H1 (cell line): Measurements from ENCODE around the gene ESYT2. TPM values are rescaled to one million over a fixed set of nuclear protein-coding genes. Genes with fewer than 3 reads are reported as not detected.

Experiments used
- CTCF ChIA-PET: fragments of 300-600 bp; sonication (Branson Sonifier 250); formaldehyde crosslinking; loops from one replicate; lab custom pipeline; 2021; ENCODE audit not compliant: partially characterized antibody; lab: Charles Lee
- POLR2A ChIA-PET: fragments of 300-600 bp; sonication (Branson Sonifier 250); formaldehyde crosslinking; loops from one replicate; lab custom pipeline; 2021; ENCODE audit warnings: inconsistent platforms; ENCODE audit not compliant: partially characterized antibody; lab: Charles Lee
- DNase-seq, 2 experiments: peaks; one replicate each; pipeline versions ENCODE4 v3.0.0 to v3.0.0-alpha.2; 2010 to 2022; ENCODE audit warnings: low spot score in 2 of 2, low read depth in 1 of 2, mixed read lengths in 1 of 2
- FAIRE-seq: peaks from 2 replicates; lab custom pipeline; 2011; peaks lifted over from hg19 to GRCh38; lab: Jason Lieb, UNC
- H2AFZ ChIP-seq: 2 replicates; pipeline ENCODE4 v1.8.1; 2012; ENCODE audit warnings: low read length, inconsistent platforms
- H2AK5ac ChIP-seq: 2 replicates; pipeline ENCODE4 v1.6.1; 2013; ENCODE audit warnings: low read depth, low read length
- H2BK120ac ChIP-seq: replicated peaks from 2 replicates; pipeline ENCODE3; 2013; ENCODE audit warnings: low read depth, low read length, inconsistent platforms
- H2BK12ac ChIP-seq: 2 replicates; pipeline ENCODE4 v1.6.1; 2013; ENCODE audit warnings: low read depth, low read length
- H2BK15ac ChIP-seq: 2 replicates; pipeline ENCODE4 v1.6.1; 2013; ENCODE audit warnings: low read length
- H2BK20ac ChIP-seq: 2 replicates; pipeline ENCODE4 v1.6.1; 2013; ENCODE audit warnings: low read length
- H2BK5ac ChIP-seq: 2 replicates; pipeline ENCODE4 v1.6.1; 2013; ENCODE audit warnings: low read depth, low read length
- H3K14ac ChIP-seq: 2 replicates; pipeline ENCODE4 v1.6.1; 2013; ENCODE audit warnings: inconsistent platforms; ENCODE audit not compliant: insufficient read length
- H3K18ac ChIP-seq: 2 replicates; pipeline ENCODE4 v1.6.1; 2013; ENCODE audit warnings: low read length; ENCODE audit errors: extremely low read depth
- H3K23ac ChIP-seq: 2 replicates; pipeline ENCODE4 v1.6.1; 2013; ENCODE audit warnings: inconsistent platforms; ENCODE audit not compliant: insufficient read length
- H3K23me2 ChIP-seq: 2 replicates; pipeline ENCODE4 v1.6.1; 2013; ENCODE audit warnings: low read depth, low read length
- H3K27ac ChIP-seq: 2 replicates; pipeline ENCODE4 v1.6.1; 2011; ENCODE audit warnings: low read depth, low read length, inconsistent platforms
- H3K27me3 ChIP-seq, 4 experiments: replicated peaks in 1 of 4; 1 replicate in 1 of 4; 2 replicates in 3 of 4; pipeline versions ENCODE4 v1.6.1 to v1.8.1; 2011 to 2013; ENCODE audit warnings: low read length in 3 of 4, mild to moderate bottlenecking in 3 of 4, inconsistent platforms in 2 of 4, mixed read lengths in 2 of 4, moderate library complexity in 1 of 4; ENCODE audit not compliant: control insufficient read depth in 3 of 4, insufficient read depth in 3 of 4; ENCODE audit errors: extremely low read depth in 1 of 4
- H3K36me3 ChIP-seq, 4 experiments: 2 replicates each; pipeline versions ENCODE4 v1.6.1 to v1.8.1; 2011 to 2013; ENCODE audit warnings: mild to moderate bottlenecking in 4 of 4, low read length in 3 of 4, moderate library complexity in 2 of 4, control low read depth in 1 of 4, inconsistent platforms in 1 of 4; ENCODE audit not compliant: insufficient read depth in 4 of 4, control insufficient read depth in 2 of 4
- H3K4ac ChIP-seq: replicated peaks from 2 replicates; pipeline ENCODE3; 2013; ENCODE audit warnings: low read length, low read depth, mixed read lengths, inconsistent platforms; ENCODE audit not compliant: insufficient read length
- H3K4me1 ChIP-seq, 4 experiments: replicated peaks in 1 of 4; 1 replicate in 1 of 4; 2 replicates in 3 of 4; pipeline versions ENCODE4 v1.6.1 to v1.8.1; 2011 to 2013; ENCODE audit warnings: low read length in 3 of 4, inconsistent platforms in 2 of 4, mixed read lengths in 1 of 4; ENCODE audit not compliant: insufficient read depth in 4 of 4, control insufficient read depth in 3 of 4
- H3K4me2 ChIP-seq, 2 experiments: 2 replicates each; pipeline versions ENCODE4 v1.6.1 to v1.8.1; 2011 to 2013; ENCODE audit warnings: low read depth in 2 of 2, low read length in 2 of 2, control low read depth in 1 of 2, inconsistent platforms in 1 of 2, mild to moderate bottlenecking in 1 of 2; ENCODE audit not compliant: insufficient read depth in 1 of 2
- H3K4me3 ChIP-seq, 4 experiments: fragments of 200-600, 300-600 bp in 1 of 4; sonication (generic), shearing (Covaris generic), sonication (Bioruptor Twin) in 1 of 4; 2 replicates each; pipeline versions ENCODE4 v1.5.1 to v1.8.1; 2011 to 2016; ENCODE audit warnings: low read length in 4 of 4, low read depth in 3 of 4, control low read depth in 2 of 4, inconsistent platforms in 2 of 4, mild to moderate bottlenecking in 2 of 4, mixed read lengths in 1 of 4, moderate library complexity in 1 of 4; ENCODE audit not compliant: insufficient read depth in 2 of 4; ENCODE audit errors: extremely low read depth in 1 of 4
- H3K56ac ChIP-seq: replicated peaks from 2 replicates; pipeline ENCODE3; 2013; ENCODE audit warnings: low read depth, mild to moderate bottlenecking, mixed read lengths, low read length, inconsistent platforms; ENCODE audit not compliant: insufficient read length
- H3K79me1 ChIP-seq: 2 replicates; pipeline ENCODE4 v1.6.1; 2013; ENCODE audit warnings: low read depth, low read length, control low read depth
- H3K79me2 ChIP-seq, 2 experiments: 2 replicates each; pipeline versions ENCODE4 v1.6.1 to v1.8.1; 2012 to 2013; ENCODE audit warnings: low read length in 2 of 2, mild to moderate bottlenecking in 2 of 2, inconsistent platforms in 1 of 2; ENCODE audit not compliant: insufficient read depth in 2 of 2, control insufficient read depth in 1 of 2
- H3K9ac ChIP-seq, 4 experiments: replicated peaks in 1 of 4; 1 replicate in 1 of 4; 2 replicates in 3 of 4; pipeline versions ENCODE4 v1.6.1 to v1.8.1; 2011 to 2013; ENCODE audit warnings: low read depth in 3 of 4, low read length in 3 of 4, control low read depth in 2 of 4, mild to moderate bottlenecking in 2 of 4, moderate library complexity in 2 of 4, inconsistent platforms in 1 of 4; ENCODE audit errors: extremely low read depth in 1 of 4
- H3K9me3 ChIP-seq, 2 experiments: 2 replicates each; pipeline versions ENCODE4 v1.6.1 to v1.8.1; 2012 to 2013; ENCODE audit warnings: mild to moderate bottlenecking in 2 of 2, moderate library complexity in 2 of 2, control low read depth in 1 of 2, inconsistent platforms in 1 of 2, low read depth in 1 of 2, low read length in 1 of 2, mixed read lengths in 1 of 2; ENCODE audit not compliant: insufficient read depth in 2 of 2
- H4K20me1 ChIP-seq, 2 experiments: replicated peaks in 1 of 2; 2 replicates each; pipeline versions ENCODE3 to v1.8.1; 2011 to 2013; ENCODE audit warnings: inconsistent platforms in 2 of 2, low read length in 2 of 2, mild to moderate bottlenecking in 1 of 2; ENCODE audit not compliant: insufficient read depth in 2 of 2, control insufficient read depth in 1 of 2
- H4K5ac ChIP-seq: 2 replicates; pipeline ENCODE4 v1.6.1; 2013; ENCODE audit warnings: low read length, low read depth, mixed read lengths, inconsistent platforms; ENCODE audit not compliant: insufficient read length
- H4K8ac ChIP-seq: 2 replicates; pipeline ENCODE4 v1.8.0; 2013; ENCODE audit warnings: mild to moderate bottlenecking, moderate library complexity, low read length, inconsistent platforms; ENCODE audit not compliant: insufficient read depth; ENCODE audit errors: extremely low read depth
- H4K91ac ChIP-seq: replicated peaks from 2 replicates; pipeline ENCODE3; 2013; ENCODE audit warnings: low read length, mixed read lengths, inconsistent platforms; ENCODE audit not compliant: insufficient read length
- HDAC6 ChIP-seq: IDR thresholded peaks from one replicate; pipeline ENCODE4 v1.7.1; 2012; ENCODE audit warnings: low read depth, mild to moderate bottlenecking, inconsistent platforms, low read length, moderate library complexity
- JUN ChIP-seq: IDR thresholded peaks from 2 replicates; pipeline ENCODE4 v1.6.1; 2011; ENCODE audit warnings: low read depth, mild to moderate bottlenecking, improper control_type of control experiment, low read length
- POU5F1 ChIP-seq: IDR thresholded peaks from 2 replicates; pipeline ENCODE4 v1.6.1; 2011; ENCODE audit warnings: low read depth, mild to moderate bottlenecking, low read length, moderate library complexity
- RBBP5 ChIP-seq: IDR thresholded peaks from 2 replicates; pipeline ENCODE4 v1.7.1; 2012; ENCODE audit warnings: low read depth, mild to moderate bottlenecking, inconsistent platforms, low read length, moderate library complexity, borderline replicate concordance
- WGBS, 2 experiments: shearing (Covaris generic) in 1 of 2; methylation state at CpG; one replicate each; pipeline versions ENCODE4 v1.1.6 to v1.1.7; 2013 to 2015; ENCODE audit warnings: low lambda C conversion rate in 2 of 2, mixed read lengths in 2 of 2, inconsistent platforms in 1 of 2, low coverage in 1 of 2, missing lambda C conversion rate in 1 of 2; ENCODE audit not compliant: insufficient replicate concordance in 2 of 2, insufficient coverage in 1 of 2, insufficient read length in 1 of 2; ENCODE audit errors: extremely low coverage in 1 of 2, missing lambda C conversion rate in 1 of 2; 5-methylcytosine and 5-hydroxymethylcytosine counted together
- polyA plus RNA-seq, 7 experiments: library from polyadenylated mRNA; depleted of rRNA in 3 of 7; stranded (reverse) in 5 of 7; unstranded in 2 of 7; fragments of >200 nt in 5 of 7; fragments of 200-250 nt in 2 of 7; gene quantifications; 1 replicate in 5 of 7; 2 replicates in 1 of 7; 4 replicates in 1 of 7; pipeline versions ENCODE4 v1.2.1 to v1.2.3, GENCODE V29; 2011 to 2013; ENCODE audit warnings: missing spikeins in 2 of 7, mixed read lengths in 2 of 7
- total RNA-seq: library from RNA; stranded (reverse); fragmentation: NEBNext Ultra II Directional; extraction: Animal tissue kit (Norgen Biotek cat#: 25700); gene quantifications from 2 replicates; pipeline ENCODE4 v1.2.1, GENCODE V29; 2021

ESYT2 gene
- total and polyA plus RNA-seq, 2 of the 8 experiments (the other 6 are each of a cell fraction or from before 2014, with no cell fraction given): 27.0 to 37.5 TPM

- H3K79me2 ChIP-seq: no peaks in the 10 kb centered on the region
- H3K36me3 ChIP-seq: no peaks in the 10 kb centered on the region
- no peak overlapping the region for H3K23ac ChIP-seq
- no peak overlapping the region for H3K14ac ChIP-seq
- no peak overlapping the region for H4K91ac ChIP-seq
- no peak for TF ChIP-seq JUN
- no peak for TF ChIP-seq HDAC6
- TF ChIP-seq RBBP5: no peak
- no peak for TF ChIP-seq POU5F1
- TF ChIP-seq, all 59 proteins: peak for 0
- Histone ChIP-seq H2BK120ac (no peak overlapping the region), H4K8ac (no peak overlapping the region), H2BK12ac (no peak overlapping the region), H2AK5ac (no peak overlapping the region), H3K4me1 (peaks cover 0 to 3% (median 0%) of the 10 kb centered on the region in 4 experiments; a peak in 1 of 7 replicates), H3K4me3 (no peak overlapping the region), H2AFZ (no peak overlapping the region), H3K9ac (no peak overlapping the region), H3K4me2 (no peak overlapping the region), H3K18ac (no peak overlapping the region), H3K27me3 (no peaks in the 10 kb centered on the region), H3K27ac (no peak overlapping the region), H2BK5ac (no peak overlapping the region), H2BK20ac (no peak overlapping the region), H2BK15ac (0 out of 2 replicates have a peak overlapping the region, but pooled peaks have one; percentile 83), H3K4ac (no peak overlapping the region), H3K56ac (no peak overlapping the region), H4K20me1 (no peaks in the 10 kb centered on the region), H3K9me3 (no peaks in the 10 kb centered on the region), H4K5ac (no peak overlapping the region), H3K79me1 (no peaks in the 10 kb centered on the region), H3K23me2 (no peaks in the 10 kb centered on the region)
- ChIA-PET POLR2A (interaction anchor here (1.5 kb wide), 1 partner anchor 15 kb away, joined by 4 read pairs; no protein-coding TSS in a partner anchor), CTCF (interaction anchor here (1.2 to 2.2 kb wide), 3 partner anchors 23 to 200 kb away, joined by 3 to 12 read pairs (median 5); no protein-coding TSS in a partner anchor)
- DNase-seq (peak in 1 of 2 experiments; percentile 20), FAIRE-seq (no peak)
- 91% methylated on average over 7 of the region's 7 CpGs; no CpG with 5 or more reads in 1 of the 2 experiments for WGBS, 2 experiments
Measured at GRCh38 chr7:158710651-158711102, 118.6 kb downstream of the ESYT2 start.
